OCI-LY1 (cell line): ENCODE data around the gene COLQ.
"Not testable (repeated sequence)": the region's sequence is repeated elsewhere in the genome, so short reads cannot be mapped to it uniquely, and the experiment has no call there.

Experiments
- H2AFZ ChIP-seq: fragments of 200-600 bp; sonication (generic), shearing (Covaris generic); 2 replicates; pipeline ENCODE4 v1.6.0; 2014; ENCODE audit warnings: antibody characterized with exemption, mild to moderate bottlenecking, low read length
- H3F3A ChIP-seq: fragments of 200-600 bp; sonication (generic), shearing (Covaris generic); 2 replicates; pipeline ENCODE4 v1.6.0; 2014; ENCODE audit warnings: mild to moderate bottlenecking, antibody characterized with exemption, low read length, moderate library complexity; ENCODE audit not compliant: insufficient read depth
- H3K27ac ChIP-seq: fragments of 200-600 bp; sonication (generic); 2 replicates; pipeline ENCODE4 v1.5.1; 2014; ENCODE audit warnings: low read length, mixed run types, mild to moderate bottlenecking, low read depth; ENCODE audit not compliant: poor library complexity, severe bottlenecking
- H3K27me3 ChIP-seq: fragments of 200-600 bp; sonication (generic); 2 replicates; pipeline ENCODE4 v1.6.0; 2014; ENCODE audit warnings: antibody characterized with exemption, mild to moderate bottlenecking, low read length, moderate library complexity; ENCODE audit not compliant: insufficient read depth
- H3K36me3 ChIP-seq: fragments of 200-600 bp; sonication (generic); 2 replicates; pipeline ENCODE4 v1.6.1; 2014; ENCODE audit warnings: mild to moderate bottlenecking, antibody characterized with exemption, low read length, moderate library complexity, mixed read lengths; ENCODE audit not compliant: insufficient read depth
- H3K4me1 ChIP-seq: fragments of 200-600 bp; sonication (generic); 2 replicates; pipeline ENCODE4 v1.5.1; 2014; ENCODE audit warnings: mild to moderate bottlenecking, low read length, moderate library complexity; ENCODE audit not compliant: insufficient read depth, severe bottlenecking
- H3K4me2 ChIP-seq: fragments of 200-600 bp; sonication (generic), shearing (Covaris generic); 2 replicates; pipeline ENCODE4 v1.6.1; 2014; ENCODE audit warnings: low read length
- H3K4me3 ChIP-seq: fragments of 200-600 bp; sonication (generic); 2 replicates; pipeline ENCODE4 v1.5.1; 2014; ENCODE audit warnings: low read length, low read depth, mild to moderate bottlenecking, mixed read lengths; ENCODE audit not compliant: poor library complexity, severe bottlenecking
- H3K79me2 ChIP-seq: fragments of 200-600 bp; shearing (Covaris generic); 2 replicates; pipeline ENCODE4 v1.6.1; 2016; ENCODE audit warnings: mixed run types, low read length, mixed read lengths; ENCODE audit not compliant: insufficient read depth
- H3K9ac ChIP-seq: fragments of 200-600 bp; sonication (generic), shearing (Covaris generic); 2 replicates; pipeline ENCODE4 v1.6.1; 2014; ENCODE audit warnings: mild to moderate bottlenecking, low read length, mixed read lengths
- H3K9me2 ChIP-seq: fragments of 200-600 bp; sonication (generic), shearing (Covaris generic); 2 replicates; pipeline ENCODE4 v1.6.1; 2014; ENCODE audit warnings: low read depth, mild to moderate bottlenecking, low read length, mixed read lengths
- H3K9me3 ChIP-seq: fragments of 200-600 bp; shearing (Covaris generic); 2 replicates; pipeline ENCODE4 v1.6.1; 2014; ENCODE audit warnings: low read length, mixed read lengths
- H4K20me1 ChIP-seq: fragments of 200-600 bp; sonication (generic), shearing (Covaris generic); 2 replicates; pipeline ENCODE4 v1.6.0; 2016; ENCODE audit warnings: mild to moderate bottlenecking, low read length; ENCODE audit not compliant: insufficient read depth
- CTCF ChIP-seq: fragments of 200-600 bp; sonication (generic), shearing (Covaris generic); IDR thresholded peaks from 2 replicates; pipeline ENCODE4 v1.5.1; 2017; ENCODE audit warnings: mild to moderate bottlenecking, antibody characterized with exemption, low read length, moderate library complexity, mixed read lengths
- EZH2 ChIP-seq: fragments of 200-600 bp; sonication (generic), shearing (Covaris generic); IDR thresholded peaks from 2 replicates; pipeline ENCODE4 v1.8.0; 2017; ENCODE audit warnings: borderline replicate concordance, mixed run types, mild to moderate bottlenecking, antibody characterized with exemption, low read length, moderate library complexity, mixed read lengths

Gene COLQ

DNA sequence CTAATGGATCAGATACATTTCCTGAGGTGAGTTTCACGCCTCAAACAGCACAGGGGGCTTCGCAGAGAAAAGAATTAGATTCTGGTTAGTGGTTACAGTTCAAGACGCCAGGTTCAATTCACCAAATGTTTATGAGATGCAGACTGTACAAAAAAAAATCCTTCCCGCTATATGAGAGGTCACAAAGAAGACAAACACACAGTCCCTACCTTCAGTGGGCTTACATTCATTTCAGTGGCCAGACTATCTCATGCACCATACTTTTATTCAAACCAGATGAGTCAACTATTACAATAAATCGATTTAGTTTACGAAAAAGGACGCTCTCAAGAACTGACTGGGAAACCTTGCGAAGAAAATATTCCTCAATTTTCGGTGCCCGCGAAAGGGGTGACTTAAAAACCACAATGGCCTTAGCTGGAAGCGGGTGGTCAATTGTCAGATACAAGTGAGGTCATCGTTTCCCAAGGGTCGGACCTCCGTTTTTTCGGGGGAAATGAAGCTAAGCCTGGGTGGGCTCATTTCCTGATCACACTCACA lies 94.9 kb downstream of the COLQ start:
- H3K79me2 ChIP-seq, result peaks cover 32% of the 10 kb centered on the region
- no peak overlapping the region for H2AFZ ChIP-seq
- no peaks in the 10 kb centered on the region for H3K27me3 ChIP-seq
- no peaks in the 10 kb centered on the region for H3F3A ChIP-seq
- H3K4me2 ChIP-seq, result peak overlapping the region; percentile 70
- H3K9ac ChIP-seq, result peak overlapping the region; percentile 83
- peak overlapping the region; percentile 95 for H3K4me3 ChIP-seq
- no peaks in the 10 kb centered on the region for H4K20me1 ChIP-seq
- H3K36me3 ChIP-seq, result peaks cover 34% of the 10 kb centered on the region
- peaks cover 37% of the 10 kb centered on the region for H3K4me1 ChIP-seq
- H3K9me3 ChIP-seq, result no peaks in the 10 kb centered on the region
- TF ChIP-seq EZH2, result no peak
- no peak for TF ChIP-seq CTCF
- H3K9me2 ChIP-seq, result no peaks in the 10 kb centered on the region
- H3K27ac ChIP-seq, result no peak overlapping the region

DNA sequence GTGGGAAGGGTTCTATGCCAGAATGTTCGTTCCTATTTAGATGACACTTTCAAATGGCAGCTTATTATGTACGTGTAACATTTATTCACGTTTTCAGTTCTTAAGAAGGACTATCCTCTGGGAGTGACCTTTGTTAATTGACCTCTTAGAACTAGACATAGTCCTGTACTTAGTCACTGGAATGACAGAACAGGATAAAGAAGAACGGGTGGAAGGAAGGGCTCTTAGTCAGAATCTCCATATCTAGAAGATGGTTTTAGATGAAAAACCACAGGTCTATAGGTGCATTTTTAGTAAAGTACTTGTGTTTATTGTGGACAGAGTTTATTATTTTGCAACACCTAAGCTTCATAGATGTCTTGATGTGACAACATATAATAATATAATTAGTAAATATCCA lies 100.6 kb downstream of the COLQ start:
- Histone ChIP-seq H3K9me3 (no peaks in the 10 kb centered on the region), H3K79me2 (no peaks in the 10 kb centered on the region), H3K9me2 (no peaks in the 10 kb centered on the region), H4K20me1 (no peaks in the 10 kb centered on the region), H3K9ac (no peak overlapping the region), H3K4me3 (no peak overlapping the region), H2AFZ (no peak overlapping the region), H3F3A (no peaks in the 10 kb centered on the region), H3K27ac (no peak overlapping the region), H3K36me3 (peaks cover 72% of the 10 kb centered on the region), H3K4me1 (peaks cover 11% of the 10 kb centered on the region), H3K4me2 (no peak overlapping the region), H3K27me3 (no peaks in the 10 kb centered on the region)
- TF ChIP-seq EZH2 (no peak), CTCF (no peak)

- H3K4me1 ChIP-seq, H4K20me1 ChIP-seq, H3K9ac ChIP-seq, H3K4me2 ChIP-seq, H3K4me3 ChIP-seq, H3K27ac ChIP-seq, H3K9me2 ChIP-seq, H2AFZ ChIP-seq, H3F3A ChIP-seq, H3K9me3 ChIP-seq, H3K27me3 ChIP-seq, H3K79me2 ChIP-seq: not testable (repeated sequence)
- H3K36me3 ChIP-seq, result peaks cover 46% of the 10 kb centered on the region
Observed at GRCh38 chr3:15410966-15411365, 110.5 kb downstream of the COLQ start.

DNA sequence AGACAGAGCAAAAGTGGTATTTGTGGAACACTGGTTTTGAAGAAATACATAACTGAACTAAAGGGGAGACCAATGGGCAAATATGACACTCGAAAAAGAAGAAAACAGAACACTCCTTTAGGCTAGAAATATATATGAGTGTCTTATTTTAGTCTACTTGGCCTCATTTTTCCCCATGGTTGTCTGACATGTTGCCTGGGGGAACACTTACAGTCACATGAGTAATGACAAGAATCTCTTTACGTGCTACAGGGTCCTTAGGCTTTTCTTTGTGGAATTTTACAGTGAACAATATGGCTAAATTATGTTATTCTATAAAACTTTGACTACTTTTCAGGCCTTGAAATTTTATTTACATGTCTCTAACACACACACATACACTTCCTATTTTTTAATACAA lies 111.7 kb downstream of the COLQ start:
- H3K4me2 ChIP-seq, result no peak overlapping the region
- H3K9me2 ChIP-seq, result no peaks in the 10 kb centered on the region
- TF ChIP-seq EZH2, result no peak
- no peak for TF ChIP-seq CTCF
- H3K27ac ChIP-seq, result no peak overlapping the region
- no peak overlapping the region for H2AFZ ChIP-seq
- H3K9me3 ChIP-seq, result no peaks in the 10 kb centered on the region
- H3K79me2 ChIP-seq, result no peaks in the 10 kb centered on the region
- no peaks in the 10 kb centered on the region for H3F3A ChIP-seq
- H3K27me3 ChIP-seq, result no peaks in the 10 kb centered on the region
- no peak overlapping the region for H3K4me3 ChIP-seq
- H3K4me1 ChIP-seq, result no peaks in the 10 kb centered on the region
- H4K20me1 ChIP-seq, result no peaks in the 10 kb centered on the region
- peaks cover 34% of the 10 kb centered on the region for H3K36me3 ChIP-seq
- H3K9ac ChIP-seq, result no peak overlapping the region
